Neutrophil (primary cell): ENCODE measurements around the gene SLC6A1.

ENCODE experiments used
- H3K27ac ChIP-seq: fragments of 200-600 bp; sonication (generic); 2 replicates; pipeline ENCODE4 v1.5.1; 2016; ENCODE audit warnings: mild to moderate bottlenecking, moderate library complexity
- H3K27me3 ChIP-seq: fragments of 200-600 bp; sonication (generic); 2 replicates; pipeline ENCODE4 v1.6.0; 2016; ENCODE audit warnings: mild to moderate bottlenecking
- H3K36me3 ChIP-seq: fragments of 200-600 bp; sonication (generic); 2 replicates; pipeline ENCODE4 v1.5.1; 2017
- H3K4me1 ChIP-seq, 2 experiments: fragments of 200-600 bp in 1 of 2; sonication (generic) in 1 of 2; 1 replicate in 1 of 2; 2 replicates in 1 of 2; pipeline versions ENCODE4 v1.5.1 to v1.6.1; 2013 to 2016; ENCODE audit warnings: low read depth in 1 of 2, low read length in 1 of 2, mild to moderate bottlenecking in 1 of 2, moderate library complexity in 1 of 2; ENCODE audit not compliant: control insufficient read depth in 1 of 2, insufficient read depth in 1 of 2
- H3K4me3 ChIP-seq, 2 experiments: fragments of 200-600 bp in 1 of 2; sonication (generic) in 1 of 2; 1 replicate in 1 of 2; 2 replicates in 1 of 2; pipeline ENCODE4 v1.5.1; 2013 to 2016; ENCODE audit warnings: low read depth in 1 of 2, low read length in 1 of 2, mild to moderate bottlenecking in 1 of 2, moderate library complexity in 1 of 2
- H3K9me3 ChIP-seq: fragments of 200-600 bp; sonication (generic); 2 replicates; pipeline ENCODE4 v1.5.1; 2016
- CTCF ChIP-seq: fragments of 200-600 bp; sonication (generic); IDR thresholded peaks from 2 replicates; pipeline ENCODE4 v1.5.1; 2016; ENCODE audit warnings: antibody characterized with exemption

The SLC6A1 gene

DNA sequence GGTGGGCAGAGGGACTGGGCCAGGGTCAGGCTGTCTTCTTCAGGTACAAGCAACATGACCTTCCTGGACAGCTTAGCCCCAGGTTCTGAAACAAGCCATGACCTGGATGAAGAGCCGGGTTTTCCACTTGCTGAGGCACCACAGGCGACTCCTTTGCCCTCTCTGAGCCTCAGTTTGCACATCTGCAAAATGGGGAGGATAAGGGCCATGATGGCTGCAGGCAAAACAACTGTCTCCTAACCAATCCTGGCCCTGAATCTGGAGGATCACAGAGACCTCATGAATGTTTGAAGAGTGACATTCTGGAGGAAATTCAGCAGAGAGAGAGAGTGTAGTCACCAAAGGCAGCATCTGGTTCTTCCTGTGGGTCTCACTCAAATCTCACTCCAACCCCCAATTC lies 8.0 kb downstream of the SLC6A1 start:
- no peak for TF ChIP-seq CTCF
- no peaks in the 10 kb centered on the region for H3K4me1 ChIP-seq
- H3K27ac ChIP-seq: no peak overlapping the region
- H3K27me3 ChIP-seq: peaks cover 93% of the 10 kb centered on the region
- no peaks in the 10 kb centered on the region for H3K36me3 ChIP-seq
- H3K9me3 ChIP-seq: no peaks in the 10 kb centered on the region
- H3K4me3 ChIP-seq: no peak overlapping the region

DNA sequence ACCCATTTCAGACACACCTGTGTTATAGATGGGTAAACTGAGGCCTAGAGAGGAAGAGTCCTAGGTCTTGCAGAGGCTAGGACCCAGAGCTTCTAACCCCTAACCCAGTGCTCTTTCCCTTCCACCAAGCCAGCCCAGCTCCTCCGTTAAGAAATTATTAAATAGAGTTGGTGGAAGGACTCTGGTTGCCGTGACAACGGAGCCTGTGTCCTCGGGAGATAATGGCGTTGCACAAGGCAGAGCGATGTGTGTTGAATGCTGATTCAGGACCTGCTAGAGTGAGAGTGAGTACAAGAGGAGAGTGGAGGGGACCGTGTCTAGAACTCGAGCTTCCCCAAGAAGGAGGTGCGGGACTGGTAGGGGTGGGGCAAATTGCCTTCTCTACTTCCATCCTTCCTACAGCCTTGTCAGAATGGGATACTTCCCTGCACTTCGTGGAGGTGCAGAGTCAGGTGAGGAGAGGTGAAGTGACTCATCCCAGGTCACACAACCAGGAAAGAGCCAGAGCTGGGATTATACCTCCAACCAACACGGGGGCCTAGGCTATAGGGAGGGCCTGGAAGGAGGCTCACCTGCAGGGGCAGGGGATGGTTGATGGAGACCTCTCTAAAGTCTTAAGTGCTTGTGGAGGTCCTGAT lies 8.6 kb downstream of the SLC6A1 start:
- Histone ChIP-seq H3K4me3 (no peak overlapping the region), H3K27me3 (peaks cover 93% of the 10 kb centered on the region), H3K36me3 (no peaks in the 10 kb centered on the region), H3K27ac (no peak overlapping the region), H3K9me3 (no peaks in the 10 kb centered on the region), H3K4me1 (no peaks in the 10 kb centered on the region)
- no peak for TF ChIP-seq CTCF

GRCh38 chr3:11001658-11002021 lies 9.1 kb downstream of the SLC6A1 start:
- no peaks in the 10 kb centered on the region for H3K4me1 ChIP-seq
- no peaks in the 10 kb centered on the region for H3K9me3 ChIP-seq
- H3K27me3 ChIP-seq: peaks cover 93% of the 10 kb centered on the region
- no peak overlapping the region for H3K27ac ChIP-seq
- no peaks in the 10 kb centered on the region for H3K36me3 ChIP-seq
- TF ChIP-seq CTCF: no peak
- no peak overlapping the region for H3K4me3 ChIP-seq

DNA sequence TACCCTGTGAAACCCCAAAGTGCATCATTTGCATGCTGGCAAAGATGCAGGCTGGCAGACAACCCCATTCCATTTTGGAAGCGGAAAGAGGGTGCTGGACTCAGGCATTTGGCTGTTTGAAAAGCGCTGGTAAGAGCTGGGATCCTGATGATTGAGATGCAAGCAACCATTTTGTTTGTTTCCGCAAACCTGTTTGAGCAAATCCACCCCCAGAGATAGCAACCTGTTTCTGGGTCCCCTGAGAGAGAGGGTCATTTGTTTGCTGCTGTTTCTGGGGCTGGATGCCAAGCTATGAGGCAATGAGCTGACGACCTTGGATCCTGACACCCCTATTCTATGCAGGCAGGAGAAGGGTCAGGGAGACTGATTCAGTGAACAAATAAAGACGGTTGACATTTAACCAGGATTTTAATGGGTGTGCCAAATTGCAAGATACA lies 9.8 kb downstream of the SLC6A1 start:
- TF ChIP-seq CTCF: no peak
- H3K27me3 ChIP-seq: peaks cover 93% of the 10 kb centered on the region
- H3K27ac ChIP-seq: no peak overlapping the region
- H3K36me3 ChIP-seq: no peaks in the 10 kb centered on the region
- no peak overlapping the region for H3K4me3 ChIP-seq
- no peaks in the 10 kb centered on the region for H3K9me3 ChIP-seq
- H3K4me1 ChIP-seq: no peaks in the 10 kb centered on the region

- Histone ChIP-seq H3K36me3 (no peaks in the 10 kb centered on the region), H3K9me3 (no peaks in the 10 kb centered on the region), H3K27ac (no peak overlapping the region), H3K27me3 (peaks cover 74% of the 10 kb centered on the region), H3K4me3 (no peak overlapping the region), H3K4me1 (no peaks in the 10 kb centered on the region)
- TF ChIP-seq CTCF: no peak
Measured at GRCh38 chr3:11004563-11004962, 12.0 kb downstream of the SLC6A1 start.
